Sigmoid colon (tissue), 7 donors: ENCODE data around the gene ZFP3. TPM values are rescaled to one million over a fixed set of nuclear protein-coding genes. Genes with fewer than 3 reads are reported as not detected.
A peak's percentile ranks its signal among the peaks of the same experiment; 100 is the strongest.
"Not testable (repeated sequence)": the region's sequence is repeated elsewhere in the genome, so short reads cannot be mapped to it uniquely, and the experiment has no call there.

Experiments
- DNase-seq: peaks from one replicate; pipeline ENCODE4 v3.0.0-alpha.2; 2019
- H3K27ac ChIP-seq, 4 donors: fragments of 200-600 bp; sonication (generic); one replicate each; pipeline ENCODE4 v1.5.1; 2016 to 2019; ENCODE audit warnings: mild to moderate bottlenecking in 1 of 4
- H3K27me3 ChIP-seq, 3 donors: fragments of 200-600 bp; sonication (generic); one replicate each; pipeline ENCODE4 v1.5.1; 2019; ENCODE audit warnings: mild to moderate bottlenecking in 1 of 3
- H3K36me3 ChIP-seq, 4 donors: fragments of 200-600 bp; sonication (generic); one replicate each; pipeline ENCODE4 v1.5.1; 2016 to 2019
- H3K4me1 ChIP-seq, 4 donors: fragments of 200-600 bp; sonication (generic); one replicate each; pipeline ENCODE4 v1.5.1; 2017 to 2019
- H3K4me3 ChIP-seq, 4 donors: fragments of 200-600 bp; sonication (generic); one replicate each; pipeline ENCODE4 v1.5.1; 2017 to 2019; ENCODE audit warnings: mild to moderate bottlenecking in 2 of 4, moderate library complexity in 1 of 4
- H3K9me3 ChIP-seq, 4 donors: fragments of 200-600 bp in 3 of 4; sonication (generic) in 3 of 4; one replicate each; pipeline versions ENCODE4 v1.5.1 to v1.6.1; 2013 to 2019
- CTCF ChIP-seq, 4 experiments: fragments of 450-650 bp in 3 of 4; fragments of 200-600 bp in 1 of 4; IDR thresholded peaks; one replicate each; pipeline ENCODE4 v1.5.1; 2016 to 2019; ENCODE audit warnings: antibody characterized with exemption in 4 of 4, mild to moderate bottlenecking in 3 of 4, moderate library complexity in 2 of 4
- EP300 ChIP-seq, 4 donors: sonication (generic); formaldehyde crosslinking; IDR thresholded peaks; one replicate each; pipeline ENCODE4 v1.6.1; 2017; ENCODE audit warnings: antibody characterized with exemption in 4 of 4
- POLR2A ChIP-seq, 2 donors: fragments of 450-650 bp; IDR thresholded peaks; one replicate each; pipeline ENCODE4 v1.6.1; 2016; ENCODE audit warnings: antibody characterized with exemption in 2 of 2, mild to moderate bottlenecking in 2 of 2, moderate library complexity in 2 of 2
- POLR2AphosphoS5 ChIP-seq, 4 donors: sonication (generic); formaldehyde crosslinking; IDR thresholded peaks; one replicate each; pipeline ENCODE4 v1.6.1; 2017; ENCODE audit warnings: antibody characterized with exemption in 4 of 4
- WGBS, 2 donors: extraction: QIAGEN DNeasy Blood & Tissue Kit; methylation state at CpG; one replicate each; pipeline ENCODE4 v1.1.7; 2013; 5-methylcytosine and 5-hydroxymethylcytosine counted together
- intact Hi-C: fragments of 100-400 bp; cut with DNase I; formaldehyde crosslinking; loops from one replicate; pipeline ENCODE4 v1.15.1; 2023
- polyA plus RNA-seq, 3 donors: library from polyadenylated mRNA; stranded (reverse); fragments of 200-250 nt; gene quantifications; one replicate each; pipeline ENCODE4 v1.2.3, GENCODE V29; 2013
- total RNA-seq, 4 donors: library from RNA; depleted of rRNA; stranded (reverse); fragments of >200 nt; gene quantifications; one replicate each; pipeline ENCODE4 v1.1.0, GENCODE V29; 2016
- donor health status: healthy with polysubstance abuse.
- donor health status: Bipolar disorder and iron deficiency.
- donor health status: healthy.

Gene ZFP3
- total and polyA plus RNA-seq, 7 donors, result 2.4 to 6.1 (median 4.3) TPM

- Histone ChIP-seq H3K4me1 (peaks cover 0 to 16% (median 8%) of the 10 kb centered on the region in 4 donors), H3K27me3 (peaks cover 5 to 25% (median 11%) of the 10 kb centered on the region in 3 donors), H3K4me3 (peak overlapping the region; percentile 41 to 56 (median 52)), H3K36me3 (no peaks in the 10 kb centered on the region), H3K27ac (peak overlapping the region in 3 of 4 donors; percentile 39 to 72 (median 40)), H3K9me3 (no peaks in the 10 kb centered on the region)
- 3 to 8% methylated on average over 75 of the region's 75 CpGs for WGBS, 2 donors
- DNase-seq, result peak; percentile 68
- TF ChIP-seq POLR2A (IDR thresholded peaks at IDR 0.05) (no peak), EP300 (IDR thresholded peaks at IDR 0.05) (no peak), CTCF (IDR thresholded peaks at IDR 0.05) (no peak), POLR2AphosphoS5 (IDR thresholded peaks at IDR 0.05) (peak in 2 of 4 donors; percentile 61 to 62)
- intact Hi-C loops, result no loop called here
These were observed 44.5 kb downstream of the ZFP3 start for GRCh38 chr17:5122586-5123342.

GRCh38 chr17:5123343-5124124 lies 45.3 kb downstream of the ZFP3 start:
- DNase-seq, result peak; percentile 60
- Histone ChIP-seq H3K4me3 (peak overlapping the region; percentile 41 to 56 (median 52)), H3K27ac (peak overlapping the region in 2 of 4 donors; percentile 40 to 72), H3K36me3 (no peaks in the 10 kb centered on the region), H3K27me3 (peaks cover 5 to 25% (median 11%) of the 10 kb centered on the region in 3 donors), H3K4me1 (peaks cover 0 to 16% (median 8%) of the 10 kb centered on the region in 4 donors), H3K9me3 (no peaks in the 10 kb centered on the region)
- intact Hi-C loops, result no loop called here
- TF ChIP-seq EP300 (IDR thresholded peaks at IDR 0.05) (no peak), CTCF (IDR thresholded peaks at IDR 0.05) (no peak), POLR2A (IDR thresholded peaks at IDR 0.05) (no peak), POLR2AphosphoS5 (IDR thresholded peaks at IDR 0.05) (no peak)
- WGBS, 2 donors, result 55 to 56% methylated on average over 53 of the region's 53 CpGs

GRCh38 chr17:5124125-5124760 lies 46.0 kb downstream of the ZFP3 start:
- H3K36me3 ChIP-seq, H3K27ac ChIP-seq, H3K9me3 ChIP-seq, intact Hi-C loops, H3K4me3 ChIP-seq: not testable (repeated sequence)
- peaks cover 0 to 16% (median 8%) of the 10 kb centered on the region in 4 donors for H3K4me1 ChIP-seq
- H3K27me3 ChIP-seq, result peaks cover 5 to 25% (median 11%) of the 10 kb centered on the region in 3 donors
- WGBS, 2 donors, result 71 to 82% methylated on average over 5 of the region's 5 CpGs
- peak; percentile 37 for DNase-seq

- H3K36me3 ChIP-seq, intact Hi-C loops, H3K9me3 ChIP-seq, DNase-seq, H3K4me3 ChIP-seq, H3K27ac ChIP-seq: not testable (repeated sequence)
- WGBS, 2 donors, result 89 to 92% methylated on average over 7 of the region's 7 CpGs
- H3K4me1 ChIP-seq, result peaks cover 0 to 16% (median 8%) of the 10 kb centered on the region in 4 donors
- peaks cover 5 to 25% (median 11%) of the 10 kb centered on the region in 3 donors for H3K27me3 ChIP-seq
These were observed 46.6 kb downstream of the ZFP3 start for GRCh38 chr17:5124896-5125295.

- H3K4me1 ChIP-seq, result peaks cover 0 to 15% (median 8%) of the 10 kb centered on the region in 4 donors
- H3K36me3 ChIP-seq, result no peaks in the 10 kb centered on the region
- no peaks in the 10 kb centered on the region for H3K9me3 ChIP-seq
- intact Hi-C loops, result no loop called here
- peaks cover 5 to 21% (median 11%) of the 10 kb centered on the region in 3 donors for H3K27me3 ChIP-seq
- TF ChIP-seq POLR2AphosphoS5 (IDR thresholded peaks at IDR 0.05), result no peak
- no peak for TF ChIP-seq EP300 (IDR thresholded peaks at IDR 0.05)
- no peak for TF ChIP-seq POLR2A (IDR thresholded peaks at IDR 0.05)
- no peak for TF ChIP-seq CTCF (IDR thresholded peaks at IDR 0.05)
- no peak for DNase-seq
- H3K4me3 ChIP-seq, result no peak overlapping the region
- 82 to 89% methylated on average over 17 of the region's 17 CpGs for WGBS, 2 donors
- no peak overlapping the region for H3K27ac ChIP-seq
These were observed 48.6 kb downstream of the ZFP3 start for GRCh38 chr17:5126719-5127488.
